Measurements from ENCODE around the gene TNNC2.
"Not testable (repeated sequence)": the region's sequence is repeated elsewhere in the genome, so short reads cannot be mapped to it uniquely, and the experiment has no call there.

Gene TNNC2

GRCh38 chr20:45818239-45818638 is 8.9 kb downstream of the TNNC2 start:
- DNase-seq = no peak

- DNase-seq = no peak
These were observed 9.5 kb downstream of the TNNC2 start for GRCh38 chr20:45817376-45818194.

GRCh38 chr20:45816951-45817350 is 10.2 kb downstream of the TNNC2 start:
- DNase-seq = no peak

GRCh38 chr20:45814314-45814713 is 12.8 kb downstream of the TNNC2 start:
- no peak for DNase-seq

GRCh38 chr20:45813489-45813888 is 13.6 kb downstream of the TNNC2 start:
- no peak for DNase-seq

GRCh38 chr20:45813006-45813340 is 14.1 kb downstream of the TNNC2 start:
- no peak for DNase-seq

GRCh38 chr20:45812157-45813005 is 14.7 kb downstream of the TNNC2 start, which contains the start of gene UBE2C:
TSS of gene UBE2C (plus strand) at chr20:45812644. CDS start at chr20:45812696, 52 bp downstream.
- DNase-seq = peak; percentile 96

GRCh38 chr20:45810191-45810970 is 16.7 kb downstream of the TNNC2 start:
- DNase-seq = no peak

- no peak for DNase-seq
These were observed 25.3 kb downstream of the TNNC2 start for GRCh38 chr20:45801851-45802250.

- DNase-seq = peak; percentile 69
These were observed 28.0 kb downstream of the TNNC2 start for GRCh38 chr20:45798935-45799642.

- DNase-seq = not testable (repeated sequence)
These were observed 29.2 kb downstream of the TNNC2 start for GRCh38 chr20:45797955-45798354.

- DNase-seq = not testable (repeated sequence)
These were observed 29.6 kb downstream of the TNNC2 start for GRCh38 chr20:45797510-45797909.

GRCh38 chr20:45796337-45797065 is 30.6 kb downstream of the TNNC2 start:
- DNase-seq = no peak

- DNase-seq = no peak
These were observed 34.6 kb downstream of the TNNC2 start for GRCh38 chr20:45792317-45793118.

- no peak for DNase-seq
These were observed 38.8 kb downstream of the TNNC2 start for GRCh38 chr20:45788351-45788750.

GRCh38 chr20:45783656-45784294 is 43.3 kb downstream of the TNNC2 start:
- no peak for DNase-seq

- DNase-seq = no peak
These were observed 44.2 kb downstream of the TNNC2 start for GRCh38 chr20:45782890-45783289.

GRCh38 chr20:45781391-45781931 is 45.7 kb downstream of the TNNC2 start:
- DNase-seq = no peak

- no peak for DNase-seq
These were observed 47.0 kb downstream of the TNNC2 start for GRCh38 chr20:45780159-45780558.

Data from stimulated activated CD4-positive, alpha-beta T cell treated with anti-CD3 and anti-CD28 coated beads, Interleukin-15, amount 100 ng/mL, for 24 hours (primary cell).